C1 segment of cervical spinal cord (tissue), 14 donors: ENCODE results near the gene RHBDL1.

Experiments
- DNase-seq, 14 donors: peaks; one replicate each; lab custom pipeline; 2025; lab: John Stamatoyannopoulos, UW

Gene RHBDL1

DNA sequence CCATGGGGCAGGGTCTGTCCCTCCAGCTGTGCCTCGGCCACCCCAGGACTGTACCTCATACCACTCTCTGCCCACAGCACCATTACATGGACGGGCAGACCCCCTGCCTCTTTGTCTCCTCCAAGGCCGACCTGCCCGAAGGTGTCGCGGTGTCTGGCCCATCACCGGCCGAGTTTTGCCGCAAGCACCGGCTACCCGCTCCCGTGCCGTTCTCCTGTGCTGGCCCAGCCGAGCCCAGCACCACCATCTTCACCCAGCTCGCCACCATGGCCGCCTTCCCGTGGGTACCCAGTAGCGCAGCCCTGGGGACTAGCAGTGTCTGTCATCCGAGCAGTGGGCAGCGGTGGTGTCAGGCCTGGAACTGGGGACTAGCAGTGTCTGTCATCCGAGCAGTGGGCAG is 2.6 kb upstream of the RHBDL1 start:
- no peak for DNase-seq

DNA sequence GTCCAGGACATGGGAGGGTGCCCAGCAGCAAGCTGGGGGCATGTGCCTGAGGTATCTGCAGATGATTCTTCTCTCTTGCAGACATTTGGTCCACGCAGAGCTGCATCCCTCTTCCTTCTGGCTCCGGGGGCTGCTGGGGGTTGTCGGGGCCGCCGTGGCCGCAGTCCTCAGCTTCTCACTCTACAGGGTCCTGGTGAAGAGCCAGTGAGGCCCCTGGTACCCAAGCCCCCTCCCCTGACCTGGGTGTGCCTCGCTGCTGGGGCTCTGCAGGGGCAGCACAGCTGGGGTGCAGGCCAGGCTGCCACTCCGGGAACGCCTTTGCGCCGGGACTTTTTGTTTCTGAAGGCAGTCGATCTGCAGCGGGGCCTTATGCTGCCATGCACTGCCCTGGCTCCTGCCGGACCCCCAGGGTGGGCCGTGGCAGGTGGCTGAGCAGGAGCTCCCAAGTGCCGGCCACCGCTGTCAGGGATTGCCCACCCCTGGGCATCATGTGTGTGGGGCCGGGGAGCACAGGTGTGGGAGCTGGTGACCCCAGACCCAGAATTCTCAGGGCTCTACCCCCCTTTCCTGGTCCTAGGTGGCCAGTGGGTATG is 2.0 kb upstream of the RHBDL1 start:
- DNase-seq: no peak

- no peak for DNase-seq
Observed at GRCh38 chr16:674214-674881, 1.1 kb upstream of the RHBDL1 start.

DNA sequence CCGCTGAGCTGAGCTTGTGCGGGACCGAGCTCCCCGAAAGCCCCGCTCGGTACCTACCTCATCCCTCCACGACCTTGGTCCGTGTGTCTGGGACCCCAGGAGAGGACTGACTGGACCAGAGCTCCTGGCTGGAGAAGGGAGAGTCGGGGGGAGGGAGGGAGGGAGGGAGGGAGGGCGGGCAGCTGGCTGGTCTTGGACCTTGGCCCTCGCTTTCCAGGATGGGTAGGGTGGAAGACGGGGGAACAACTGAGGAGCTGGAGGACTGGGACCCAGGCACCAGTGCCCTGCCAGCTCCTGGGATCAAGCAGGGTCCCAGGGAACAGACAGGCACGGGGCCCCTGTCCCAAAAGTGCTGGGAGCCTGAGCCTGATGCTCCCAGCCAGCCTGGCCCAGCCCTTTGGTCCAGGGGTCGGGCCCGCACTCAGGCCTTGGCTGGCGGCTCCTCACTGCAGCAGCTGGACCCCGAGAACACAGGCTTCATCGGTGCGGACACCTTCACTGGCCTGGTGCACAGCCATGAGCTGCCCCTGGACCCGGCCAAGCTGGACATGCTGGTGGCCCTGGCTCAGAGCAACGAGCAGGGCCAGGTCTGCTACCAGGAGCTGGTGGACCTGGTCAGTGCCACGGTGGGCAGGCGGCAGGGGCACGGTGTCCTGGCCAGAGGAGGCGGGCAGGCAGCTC is 553 bp downstream of the RHBDL1 start:
- peak in 1 of 14 donors; percentile 33 for DNase-seq

GRCh38 chr16:676565-676902 is 1.1 kb downstream of the RHBDL1 start:
- DNase-seq: no peak

- no peak for DNase-seq
Observed at GRCh38 chr16:676913-677312, 1.4 kb downstream of the RHBDL1 start.

DNA sequence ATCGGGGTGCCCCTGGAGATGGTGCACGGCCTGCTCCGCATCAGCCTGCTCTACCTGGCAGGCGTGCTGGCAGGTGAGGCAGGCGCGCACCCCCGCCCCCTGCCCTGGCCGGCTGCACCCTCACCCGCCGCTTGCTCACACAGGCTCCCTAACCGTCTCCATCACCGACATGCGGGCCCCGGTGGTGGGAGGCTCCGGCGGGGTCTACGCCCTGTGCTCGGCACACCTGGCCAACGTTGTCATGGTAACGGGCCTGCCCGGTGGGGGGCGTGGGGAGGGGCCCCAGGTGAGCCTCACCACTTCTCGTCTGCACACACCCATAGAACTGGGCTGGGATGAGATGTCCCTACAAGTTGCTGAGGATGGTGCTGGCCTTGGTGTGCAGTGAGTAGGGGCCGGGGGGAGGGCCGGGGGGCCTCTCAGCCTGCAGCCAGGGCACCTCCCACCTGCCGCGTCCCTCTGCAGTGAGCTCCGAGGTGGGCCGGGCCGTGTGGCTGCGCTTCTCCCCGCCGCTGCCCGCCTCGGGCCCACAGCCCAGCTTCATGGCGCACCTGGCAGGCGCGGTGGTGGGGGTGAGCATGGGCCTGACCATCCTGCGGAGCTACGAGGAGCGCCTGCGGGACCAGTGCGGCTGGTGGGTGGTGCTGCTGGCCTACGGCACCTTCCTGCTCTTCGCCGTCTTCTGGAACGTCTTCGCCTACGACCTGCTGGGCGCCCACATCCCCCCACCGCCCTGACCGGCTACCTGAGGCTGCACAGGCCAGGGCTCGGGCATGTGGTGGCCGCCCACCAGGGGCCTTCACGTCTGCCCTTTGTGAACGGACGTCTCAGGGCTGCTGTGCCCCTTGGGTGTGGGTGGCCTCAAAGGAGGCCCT is 2.1 kb downstream of the RHBDL1 start:
- no peak for DNase-seq

- DNase-seq: peak in 1 of 14 donors; percentile 66
Observed at GRCh38 chr16:678209-678857, 2.9 kb downstream of the RHBDL1 start.

- DNase-seq: peak in 7 of 14 donors; percentile 41 to 82 (median 71)
Observed at GRCh38 chr16:678858-679813, 3.7 kb downstream of the RHBDL1 start.

DNA sequence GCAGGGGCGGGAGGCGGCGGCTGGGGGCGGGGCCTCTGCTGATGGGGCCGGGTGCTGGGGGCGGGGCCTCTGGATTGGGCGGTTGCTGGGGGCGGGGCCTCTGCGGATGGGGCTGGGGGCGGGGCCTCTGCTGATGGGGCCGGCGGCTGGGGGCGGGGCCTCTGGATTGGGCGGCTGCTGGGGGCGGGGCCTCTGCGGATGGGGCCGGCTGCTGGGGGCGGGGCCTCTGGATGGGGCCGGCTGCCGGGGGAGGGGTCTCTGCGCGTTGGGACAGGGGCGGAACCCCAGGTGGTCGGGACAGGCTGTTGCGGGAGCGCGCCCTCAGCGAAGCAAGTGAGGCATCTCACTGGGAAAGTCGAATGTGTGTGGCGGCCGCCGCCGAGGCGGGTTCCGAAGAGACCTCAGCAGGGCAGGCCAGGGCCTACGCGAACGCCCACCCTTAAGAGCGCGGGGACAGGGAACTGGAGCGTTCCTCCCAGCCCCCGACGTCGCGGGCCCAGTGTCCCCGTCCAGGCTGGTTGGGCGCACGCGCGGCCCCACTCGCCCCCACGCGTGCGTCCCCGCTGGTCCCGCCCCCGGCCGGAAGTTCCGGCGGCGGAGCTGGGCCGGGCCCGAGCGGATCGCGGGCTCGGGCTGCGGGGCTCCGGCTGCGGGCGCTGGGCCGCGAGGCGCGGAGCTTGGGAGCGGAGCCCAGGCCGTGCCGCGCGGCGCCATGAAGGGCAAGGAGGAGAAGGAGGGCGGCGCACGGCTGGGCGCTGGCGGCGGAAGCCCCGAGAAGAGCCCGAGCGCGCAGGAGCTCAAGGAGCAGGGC is 4.5 kb downstream of the RHBDL1 start, which contains the start of gene STUB1:
Gene STUB1 (plus strand): TSS at position 597 of the 811 bp plus-strand sequence. CDS start 116 bp downstream, at position 713.
- peak in 13 of 14 donors; percentile 47 to 91 (median 83) for DNase-seq

DNA sequence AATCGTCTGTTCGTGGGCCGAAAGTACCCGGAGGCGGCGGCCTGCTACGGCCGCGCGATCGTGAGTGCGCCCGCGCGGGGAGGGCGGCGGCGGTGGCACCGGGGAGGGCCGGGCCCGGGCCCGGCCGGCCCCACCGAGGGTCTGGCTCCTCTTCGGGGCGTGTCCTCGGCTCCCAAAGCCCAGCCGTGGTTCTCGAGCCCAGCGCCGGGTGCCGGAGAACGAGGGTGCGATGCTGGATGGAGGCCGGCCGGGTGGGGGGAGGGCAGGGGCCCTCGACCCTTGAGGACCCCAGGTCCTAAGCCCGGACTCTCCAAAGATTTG is 5.1 kb downstream of the RHBDL1 start:
- no peak for DNase-seq

DNA sequence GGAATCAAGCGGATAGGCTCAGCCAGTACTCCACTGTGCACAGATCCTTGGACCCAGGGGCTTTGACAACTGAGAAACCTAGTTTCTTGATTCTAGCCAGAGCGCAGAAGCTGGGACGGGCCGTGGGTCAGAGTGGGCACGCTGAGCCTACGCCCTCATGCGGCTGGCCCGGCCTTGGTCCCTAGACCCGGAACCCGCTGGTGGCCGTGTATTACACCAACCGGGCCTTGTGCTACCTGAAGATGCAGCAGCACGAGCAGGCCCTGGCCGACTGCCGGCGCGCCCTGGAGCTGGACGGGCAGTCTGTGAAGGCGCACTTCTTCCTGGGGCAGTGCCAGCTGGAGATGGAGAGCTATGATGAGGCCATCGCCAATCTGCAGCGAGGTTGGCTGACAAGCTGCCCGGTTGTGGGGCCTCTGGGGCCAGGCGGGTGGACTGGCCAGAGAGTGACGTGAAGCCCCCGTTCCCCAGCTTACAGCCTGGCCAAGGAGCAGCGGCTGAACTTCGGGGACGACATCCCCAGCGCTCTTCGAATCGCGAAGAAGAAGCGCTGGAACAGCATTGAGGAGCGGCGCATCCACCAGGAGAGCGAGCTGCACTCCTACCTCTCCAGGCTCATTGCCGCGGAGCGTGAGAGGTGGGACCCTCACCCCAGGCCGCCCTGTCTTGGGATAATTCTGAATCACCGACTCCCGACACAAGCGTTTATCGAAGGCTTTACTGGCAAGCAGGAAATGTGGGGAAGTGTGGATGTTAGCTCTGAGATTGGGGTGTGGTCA is 5.7 kb downstream of the RHBDL1 start:
- peak in 1 of 14 donors; percentile 40 for DNase-seq

DNA sequence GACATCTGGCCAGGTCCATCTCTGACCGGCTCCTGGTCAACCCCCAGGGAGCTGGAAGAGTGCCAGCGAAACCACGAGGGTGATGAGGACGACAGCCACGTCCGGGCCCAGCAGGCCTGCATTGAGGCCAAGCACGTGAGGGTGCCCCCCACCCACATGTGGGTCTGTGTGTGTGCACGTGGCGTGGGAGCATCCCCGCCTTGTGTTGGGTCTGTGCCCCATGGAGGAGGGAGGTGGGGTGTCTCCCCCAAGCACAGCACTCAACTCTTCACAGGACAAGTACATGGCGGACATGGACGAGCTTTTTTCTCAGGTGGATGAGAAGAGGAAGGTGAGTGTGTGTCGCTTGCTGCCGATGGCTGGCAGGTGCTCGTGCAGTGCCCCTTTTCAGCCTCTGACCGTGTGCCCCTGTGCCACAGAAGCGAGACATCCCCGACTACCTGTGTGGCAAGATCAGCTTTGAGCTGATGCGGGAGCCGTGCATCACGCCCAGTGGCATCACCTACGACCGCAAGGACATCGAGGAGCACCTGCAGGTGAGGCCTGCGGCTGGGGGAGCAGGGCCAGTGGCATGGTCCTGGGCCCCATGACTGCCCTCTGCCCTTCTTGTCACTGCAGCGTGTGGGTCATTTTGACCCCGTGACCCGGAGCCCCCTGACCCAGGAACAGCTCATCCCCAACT is 6.4 kb downstream of the RHBDL1 start:
- DNase-seq: no peak

DNA sequence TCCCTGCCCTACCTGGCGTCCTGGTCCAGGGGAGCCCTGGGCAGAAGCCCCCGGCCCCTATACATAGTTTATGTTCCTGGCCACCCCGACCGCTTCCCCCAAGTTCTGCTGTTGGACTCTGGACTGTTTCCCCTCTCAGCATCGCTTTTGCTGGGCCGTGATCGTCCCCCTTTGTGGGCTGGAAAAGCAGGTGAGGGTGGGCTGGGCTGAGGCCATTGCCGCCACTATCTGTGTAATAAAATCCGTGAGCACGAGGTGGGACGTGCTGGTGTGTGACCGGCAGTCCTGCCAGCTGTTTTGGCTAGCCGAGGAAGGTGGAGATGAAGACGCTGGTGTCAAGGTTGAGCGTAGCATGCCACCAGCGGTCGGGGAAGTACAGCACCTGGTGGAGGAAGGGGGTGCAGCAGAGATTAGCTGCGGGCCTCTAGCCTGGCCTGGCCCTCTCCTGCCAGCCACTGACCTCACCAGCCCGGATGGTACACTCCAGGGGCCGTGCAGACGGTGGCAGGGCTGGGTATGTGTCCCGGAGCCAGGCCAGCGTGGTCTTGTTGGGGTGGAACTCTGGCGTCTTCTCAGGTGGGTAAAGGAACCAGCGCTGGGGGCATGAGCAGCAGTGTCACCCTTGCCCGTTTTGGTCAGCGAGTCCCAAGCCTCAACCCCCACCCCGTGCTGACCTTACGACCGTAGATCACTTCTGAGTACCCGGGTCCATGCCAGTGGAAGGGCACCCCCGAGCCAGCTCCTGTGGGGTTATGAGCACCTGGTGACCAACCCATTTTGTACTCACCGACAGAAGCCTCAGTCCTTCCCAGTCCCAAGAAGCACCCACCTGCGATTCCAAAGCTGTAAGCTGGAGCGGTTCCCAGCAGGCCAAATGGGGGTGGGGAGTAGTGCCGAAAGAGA is 7.3 kb downstream of the RHBDL1 start:
- DNase-seq: no peak

- DNase-seq: no peak
Observed at GRCh38 chr16:683396-684070, 8.1 kb downstream of the RHBDL1 start.

DNA sequence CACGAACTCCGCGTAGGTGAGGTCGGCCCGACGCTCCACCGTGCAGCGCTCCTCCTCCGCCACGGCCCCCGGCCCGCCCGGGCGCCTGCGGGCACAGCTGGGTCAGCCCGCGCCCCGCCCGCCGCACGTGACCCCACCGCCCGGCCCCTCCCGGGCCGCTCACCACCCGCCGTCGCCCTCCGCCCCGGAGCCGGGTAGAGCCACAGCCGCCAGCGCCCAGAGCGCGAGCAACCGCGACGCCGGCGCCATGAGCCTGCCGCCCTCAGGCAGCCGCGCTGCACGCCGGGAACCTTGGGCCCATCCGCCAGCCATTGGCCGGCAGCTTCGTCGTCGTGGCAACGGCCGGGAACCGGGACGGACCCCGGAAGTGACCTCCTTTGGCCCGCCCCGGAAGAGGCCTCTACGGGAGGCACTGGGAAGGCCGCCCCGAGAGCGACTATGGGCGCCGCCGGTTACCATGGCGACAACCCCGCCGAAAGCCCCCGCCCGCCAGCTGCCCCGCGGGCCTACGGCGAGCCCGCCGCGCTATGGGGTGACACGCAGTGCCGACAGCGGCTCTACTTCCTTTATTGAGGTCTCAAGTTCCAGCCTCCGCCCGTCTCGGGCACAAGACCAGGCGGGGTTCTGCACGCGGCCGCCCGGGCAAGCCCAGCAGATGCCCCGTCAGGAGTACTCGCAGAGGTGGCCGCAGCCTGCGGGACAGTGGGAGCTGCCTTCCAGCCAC is 8.8 kb downstream of the RHBDL1 start, which contains the start of gene JMJD8:
Gene JMJD8 (minus strand): TSS at position 264 of the 724 bp plus-strand sequence. CDS start 15 bp downstream, at position 249.
- DNase-seq: peak; percentile 48 to 98 (median 90)
